Tibial nerve (tissue), 4 donors: ENCODE data around the gene LYRM4. TPM values are rescaled to one million over a fixed set of nuclear protein-coding genes. Genes with fewer than 3 reads are reported as not detected.

Source experiments
- DNase-seq, 2 donors: peaks; one replicate each; pipeline ENCODE4 v3.0.0-alpha.2; 2019; ENCODE audit warnings: low spot score in 2 of 2
- H3K27ac ChIP-seq, 4 donors: fragments of 200-600 bp; sonication (generic) in 3 of 4; one replicate each; pipeline ENCODE4 v1.5.1; 2017 to 2019; ENCODE audit warnings: mild to moderate bottlenecking in 1 of 4
- H3K27me3 ChIP-seq, 2 donors: fragments of 200-600 bp; sonication (generic) in 1 of 2; one replicate each; pipeline versions ENCODE4 v1.5.1 to v1.6.0; 2017 to 2019
- H3K36me3 ChIP-seq, 3 donors: fragments of 200-600 bp; sonication (generic); one replicate each; pipeline ENCODE4 v1.5.1; 2018 to 2019
- H3K4me1 ChIP-seq, 4 donors: fragments of 200-600 bp; sonication (generic) in 3 of 4; one replicate each; pipeline ENCODE4 v1.5.1; 2017 to 2019
- H3K4me3 ChIP-seq, 4 donors: fragments of 200-600 bp; sonication (generic) in 3 of 4; one replicate each; pipeline ENCODE4 v1.5.1; 2017 to 2019; ENCODE audit warnings: mild to moderate bottlenecking in 1 of 4, moderate library complexity in 1 of 4
- H3K9me3 ChIP-seq, 4 donors: fragments of 200-600 bp; sonication (generic) in 3 of 4; one replicate each; pipeline ENCODE4 v1.5.1; 2017 to 2019
- EP300 ChIP-seq, 2 donors: sonication (generic); formaldehyde crosslinking; IDR thresholded peaks; one replicate each; pipeline ENCODE4 v1.6.1; 2017; ENCODE audit warnings: antibody characterized with exemption in 2 of 2, mild to moderate bottlenecking in 1 of 2
- POLR2A ChIP-seq, 2 donors: fragments of 450-650 bp; IDR thresholded peaks; one replicate each; pipeline ENCODE4 v1.6.1; 2017; ENCODE audit warnings: antibody characterized with exemption in 2 of 2, mild to moderate bottlenecking in 2 of 2, moderate library complexity in 2 of 2
- WGBS, 2 donors: methylation state at CpG; one replicate each; pipeline ENCODE4 v1.1.5; 2018; 5-methylcytosine and 5-hydroxymethylcytosine counted together
- total RNA-seq, 4 donors: library from RNA; depleted of rRNA; stranded (reverse); fragments of >200 nt; gene quantifications; one replicate each; pipeline ENCODE4 v1.1.0, GENCODE V29; 2016
- TF ChIP-seq, protein P1 (sequence below), 5 experiments: fragments of 200-600 bp in 3 of 5; fragments of 450-650 bp in 2 of 5; sonication (generic) in 3 of 5; IDR thresholded peaks; one replicate each; pipeline ENCODE4 v1.5.1; 2016 to 2019; ENCODE audit warnings: antibody characterized with exemption in 5 of 5, mild to moderate bottlenecking in 3 of 5, moderate library complexity in 2 of 5

The LYRM4 gene
- total RNA-seq, 4 donors from 2014 or later = 21.8 to 31.0 (median 27.4) TPM

DNA sequence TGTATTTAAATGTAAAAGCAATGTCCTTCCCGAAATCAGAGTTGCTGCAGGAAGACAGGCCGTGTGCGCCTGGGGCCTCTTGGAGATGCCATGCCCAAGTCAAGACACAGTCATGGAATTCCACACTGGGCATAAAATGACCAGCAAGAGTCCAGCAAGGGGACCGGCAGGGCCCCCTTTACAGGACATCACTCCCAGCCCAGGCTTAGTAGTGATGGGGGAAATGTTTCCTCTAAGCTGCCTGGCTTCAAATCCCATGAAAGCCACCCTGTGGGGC is 177.5 kb downstream of the LYRM4 start:
- no peak for TF ChIP-seq EP300 (IDR thresholded peaks at IDR 0.05)
- TF ChIP-seq, protein P1, sequence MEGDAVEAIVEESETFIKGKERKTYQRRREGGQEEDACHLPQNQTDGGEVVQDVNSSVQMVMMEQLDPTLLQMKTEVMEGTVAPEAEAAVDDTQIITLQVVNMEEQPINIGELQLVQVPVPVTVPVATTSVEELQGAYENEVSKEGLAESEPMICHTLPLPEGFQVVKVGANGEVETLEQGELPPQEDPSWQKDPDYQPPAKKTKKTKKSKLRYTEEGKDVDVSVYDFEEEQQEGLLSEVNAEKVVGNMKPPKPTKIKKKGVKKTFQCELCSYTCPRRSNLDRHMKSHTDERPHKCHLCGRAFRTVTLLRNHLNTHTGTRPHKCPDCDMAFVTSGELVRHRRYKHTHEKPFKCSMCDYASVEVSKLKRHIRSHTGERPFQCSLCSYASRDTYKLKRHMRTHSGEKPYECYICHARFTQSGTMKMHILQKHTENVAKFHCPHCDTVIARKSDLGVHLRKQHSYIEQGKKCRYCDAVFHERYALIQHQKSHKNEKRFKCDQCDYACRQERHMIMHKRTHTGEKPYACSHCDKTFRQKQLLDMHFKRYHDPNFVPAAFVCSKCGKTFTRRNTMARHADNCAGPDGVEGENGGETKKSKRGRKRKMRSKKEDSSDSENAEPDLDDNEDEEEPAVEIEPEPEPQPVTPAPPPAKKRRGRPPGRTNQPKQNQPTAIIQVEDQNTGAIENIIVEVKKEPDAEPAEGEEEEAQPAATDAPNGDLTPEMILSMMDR (IDR thresholded peaks at IDR 0.05) = no peak
- no peak for TF ChIP-seq POLR2A (IDR thresholded peaks at IDR 0.05)
- 47 to 49% methylated on average over 4 of the region's 4 CpGs for WGBS, 2 donors
- no peak for DNase-seq
- Histone ChIP-seq H3K4me3 (no peak overlapping the region), H3K27me3 (no peaks in the 10 kb centered on the region), H3K27ac (no peak overlapping the region), H3K4me1 (peaks cover 0 to 19% (median 4%) of the 10 kb centered on the region in 4 donors), H3K36me3 (no peaks in the 10 kb centered on the region), H3K9me3 (no peaks in the 10 kb centered on the region)

DNA sequence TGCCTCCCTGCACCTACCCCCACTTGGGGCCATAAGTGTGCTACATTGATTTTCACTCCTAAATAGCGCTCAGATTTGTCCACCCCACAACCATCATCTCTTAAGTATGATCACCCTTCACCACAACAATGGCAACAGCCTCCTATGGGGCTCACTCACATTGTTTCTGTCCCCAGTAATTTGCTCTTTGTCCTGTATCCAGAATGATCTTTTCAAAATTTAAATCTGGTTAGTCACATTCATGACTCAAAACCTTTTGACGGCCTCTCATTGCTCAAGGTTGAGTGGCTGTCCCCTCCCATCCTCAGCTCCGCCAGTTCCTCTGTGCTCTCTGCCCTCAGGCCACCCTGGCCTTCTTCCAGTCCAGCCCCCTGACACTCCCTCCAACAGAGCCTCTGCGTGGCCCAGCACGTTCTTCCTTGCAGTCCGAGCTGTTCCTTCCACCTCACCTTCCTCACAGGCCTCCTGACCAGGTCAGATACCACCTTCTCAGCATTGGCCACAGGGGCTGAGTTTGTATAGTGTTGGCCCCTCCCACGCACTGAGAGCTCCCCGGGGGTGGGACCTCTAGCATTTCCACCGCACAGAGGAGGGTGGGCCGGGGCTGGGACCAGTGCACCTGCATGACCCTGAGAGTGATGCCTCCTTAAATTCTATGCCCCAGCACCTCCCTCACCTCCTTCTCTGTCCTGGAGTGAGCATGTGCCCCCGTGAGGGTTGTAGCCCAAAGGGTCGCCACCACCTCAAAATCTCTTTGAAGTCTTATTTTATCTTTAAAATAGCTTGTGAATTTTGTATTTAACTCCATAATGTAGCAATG is 178.1 kb downstream of the LYRM4 start:
- Histone ChIP-seq H3K4me3 (no peak overlapping the region), H3K27me3 (no peaks in the 10 kb centered on the region), H3K9me3 (no peaks in the 10 kb centered on the region), H3K4me1 (peaks cover 0 to 19% (median 4%) of the 10 kb centered on the region in 4 donors), H3K36me3 (no peaks in the 10 kb centered on the region), H3K27ac (no peak overlapping the region)
- WGBS, 2 donors = 67 to 70% methylated on average over 12 of the region's 12 CpGs
- no peak for DNase-seq
- TF ChIP-seq EP300 (IDR thresholded peaks at IDR 0.05) = no peak
- TF ChIP-seq POLR2A (IDR thresholded peaks at IDR 0.05) = no peak
- TF ChIP-seq, protein P1 (IDR thresholded peaks at IDR 0.05) = no peak

DNA sequence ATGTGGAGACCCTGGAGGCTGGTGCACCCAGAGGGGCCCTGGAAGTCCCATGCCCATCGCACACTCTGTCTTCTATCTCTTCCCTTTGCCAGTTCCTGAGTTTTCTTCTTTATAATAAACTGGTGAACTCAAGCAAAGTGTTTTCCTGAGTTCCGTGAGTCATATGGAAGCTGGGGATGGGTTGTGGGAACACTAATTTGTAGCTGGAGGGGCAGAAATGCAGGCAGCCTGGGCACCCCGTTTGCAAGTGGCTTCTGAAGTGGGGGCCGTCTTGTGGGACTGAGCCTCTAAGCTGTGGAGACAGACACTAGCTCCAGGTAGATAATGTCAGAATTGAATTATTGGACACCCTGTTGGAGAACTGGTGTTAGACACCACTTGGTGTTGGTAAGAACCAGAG is 178.8 kb downstream of the LYRM4 start:
- 67 to 71% methylated on average over 4 of the region's 4 CpGs for WGBS, 2 donors

DNA sequence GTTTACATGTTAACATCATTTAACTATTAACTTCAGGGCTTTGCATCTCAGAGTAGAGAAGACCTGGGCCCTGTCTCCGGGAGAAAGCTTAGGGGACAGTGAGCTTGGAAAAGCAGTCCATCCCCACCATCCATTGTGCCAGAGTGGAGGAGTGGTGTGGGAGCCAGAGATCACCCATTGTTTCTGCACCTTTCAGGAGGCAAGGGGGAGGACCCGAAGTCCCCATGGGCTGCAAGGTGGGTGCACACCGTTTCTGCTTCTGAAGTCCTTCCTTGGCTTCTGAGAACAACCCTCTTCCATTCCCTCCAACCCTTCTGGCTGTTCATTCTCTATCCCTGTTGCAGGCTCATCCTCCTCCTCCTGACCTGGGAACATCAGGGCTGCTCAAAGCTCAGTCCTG is 179.6 kb downstream of the LYRM4 start:
- peaks cover 0 to 14% (median 3%) of the 10 kb centered on the region in 4 donors for H3K4me1 ChIP-seq
- no peaks in the 10 kb centered on the region for H3K27me3 ChIP-seq
- H3K36me3 ChIP-seq = no peaks in the 10 kb centered on the region
- H3K4me3 ChIP-seq = no peak overlapping the region
- TF ChIP-seq EP300 (IDR thresholded peaks at IDR 0.05) (no peak), POLR2A (IDR thresholded peaks at IDR 0.05) (no peak)
- TF ChIP-seq, protein P1 (IDR thresholded peaks at IDR 0.05) = no peak
- DNase-seq = no peak
- H3K27ac ChIP-seq = no peak overlapping the region
- WGBS, 2 donors = 93 to 96% methylated on average over 3 of the region's 3 CpGs
- H3K9me3 ChIP-seq = no peaks in the 10 kb centered on the region

More for the DNA sequence above, 178.8 kb downstream of the LYRM4 start:
- DNase-seq = no peak
- Histone ChIP-seq H3K4me3 (no peak overlapping the region), H3K27me3 (no peaks in the 10 kb centered on the region), H3K4me1 (peaks cover 0 to 19% (median 4%) of the 10 kb centered on the region in 4 donors), H3K9me3 (no peaks in the 10 kb centered on the region), H3K36me3 (no peaks in the 10 kb centered on the region), H3K27ac (no peak overlapping the region)
- TF ChIP-seq, protein P1 (IDR thresholded peaks at IDR 0.05) = no peak
- no peak for TF ChIP-seq EP300 (IDR thresholded peaks at IDR 0.05)
- TF ChIP-seq POLR2A (IDR thresholded peaks at IDR 0.05) = no peak

DNA sequence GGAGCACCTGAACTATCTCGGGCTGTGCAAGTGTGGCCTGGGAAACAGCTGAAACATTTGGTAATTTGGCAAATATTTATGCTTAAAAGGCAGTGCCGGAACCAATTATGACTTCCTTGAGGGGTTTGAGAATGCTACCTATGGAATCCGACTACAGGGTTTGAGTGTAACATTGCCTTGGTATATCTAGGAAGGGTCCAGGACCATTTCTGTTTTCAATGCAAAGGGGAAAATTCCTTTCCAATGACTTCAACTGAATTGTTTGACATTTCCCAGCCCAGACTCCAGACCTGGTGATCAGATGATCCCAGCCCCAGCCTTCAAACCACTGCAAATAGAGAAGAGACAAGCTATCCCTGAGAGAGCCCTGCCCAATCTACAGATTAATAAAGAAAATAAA is 180.2 kb downstream of the LYRM4 start:
- H3K4me1 ChIP-seq = peaks cover 0 to 8% (median 0%) of the 10 kb centered on the region in 4 donors
- H3K4me3 ChIP-seq = no peak overlapping the region
- DNase-seq = no peak
- H3K27ac ChIP-seq = no peak overlapping the region
- TF ChIP-seq POLR2A (IDR thresholded peaks at IDR 0.05) = no peak
- TF ChIP-seq, protein P1 (IDR thresholded peaks at IDR 0.05) = no peak
- no peak for TF ChIP-seq EP300 (IDR thresholded peaks at IDR 0.05)
- H3K27me3 ChIP-seq = no peaks in the 10 kb centered on the region
- H3K36me3 ChIP-seq = no peaks in the 10 kb centered on the region
- no peaks in the 10 kb centered on the region for H3K9me3 ChIP-seq
- WGBS, 2 donors = 63 to 65% methylated on average over 3 of the region's 3 CpGs
